HCT116 (cell line): Measurements from ENCODE around the gene RPE65. TPM values are rescaled to one million over a fixed set of nuclear protein-coding genes. Genes with fewer than 3 reads are reported as not detected.

ENCODE experiments used
- ATAC-seq: fragments of 200-7000 bp; cut with Tn5 transposase; 2 replicates; pipeline ENCODE4 v1.9.1; 2020; ENCODE audit warnings: mild to moderate bottlenecking, moderate library complexity
- BruUV-seq: library from RNA; stranded (reverse); fragments of 400-500 nt; replicated peaks from 2 replicates; lab custom pipeline; 2021; lab: Mats Ljungman, UMichigan
- CTCF ChIA-PET: fragments of 300-600 bp; sonication (Branson Sonifier 250); formaldehyde crosslinking; loops from one replicate; lab custom pipeline; 2021; ENCODE audit warnings: antibody characterized with exemption; lab: Charles Lee
- POLR2A ChIA-PET: fragments of 300-600, 350-600 bp; sonication (Branson Sonifier 250); formaldehyde crosslinking; loops from one replicate; lab custom pipeline; 2021; ENCODE audit warnings: antibody characterized with exemption; lab: Charles Lee
- RAD21 ChIA-PET, 2 experiments: fragments of 300-600 bp; sonication (Branson Sonifier 250); formaldehyde crosslinking; loops; one replicate each; lab custom pipeline; 2023; ENCODE audit warnings: low total read pairs in 2 of 2; ENCODE audit not compliant: uncharacterized antibody in 2 of 2, unreplicated experiment in 2 of 2, low non-redundant PET in 1 of 2; lab: Charles Lee
- DNase-seq: peaks from one replicate; pipeline ENCODE4 v3.0.0-alpha.2; 2010; ENCODE audit warnings: low read depth, low spot score
- H2AFZ ChIP-seq: fragments of 200-600 bp; shearing (Covaris generic), sonication (generic); 2 replicates; pipeline ENCODE4 v1.6.1; 2017; ENCODE audit warnings: low read depth, mixed run types, mixed read lengths, antibody characterized with exemption, low read length; ENCODE audit not compliant: poor library complexity, severe bottlenecking
- H3K27ac ChIP-seq: 2 replicates; pipeline ENCODE4 v1.5.1; 2012; ENCODE audit warnings: low read depth, low read length
- H3K27me3 ChIP-seq: fragments of 200-600 bp; sonication (generic); 2 replicates; pipeline ENCODE4 v1.6.1; 2016; ENCODE audit warnings: mixed run types, low read length, mixed read lengths; ENCODE audit not compliant: insufficient read depth
- H3K36me3 ChIP-seq, 2 experiments: fragments of 200-500 bp in 1 of 2; fragments of 200-600 bp in 1 of 2; sonication (Bioruptor generic) in 1 of 2; sonication (generic) in 1 of 2; 2 replicates each; pipeline versions ENCODE4 v1.5.1 to v1.6.1; 2014 to 2016; ENCODE audit warnings: low read length in 2 of 2, inconsistent platforms in 1 of 2, mixed read lengths in 1 of 2, mixed run types in 1 of 2; ENCODE audit not compliant: insufficient read depth in 2 of 2, control insufficient read depth in 1 of 2
- H3K4me1 ChIP-seq, 2 experiments: fragments of 200-600 bp in 1 of 2; sonication (generic) in 1 of 2; 2 replicates each; pipeline versions ENCODE4 v1.5.1 to v1.6.1; 2012 to 2017; ENCODE audit warnings: low read length in 2 of 2, inconsistent platforms in 1 of 2, mild to moderate bottlenecking in 1 of 2, mixed read lengths in 1 of 2, mixed run types in 1 of 2, moderate library complexity in 1 of 2; ENCODE audit not compliant: insufficient read depth in 2 of 2, control insufficient read depth in 1 of 2
- H3K4me2 ChIP-seq: fragments of 200-600 bp; sonication (generic); 2 replicates; pipeline ENCODE4 v1.6.1; 2017; ENCODE audit warnings: mixed run types, low read length, mixed read lengths
- H3K4me3 ChIP-seq, 2 experiments: fragments of 200-600 bp in 1 of 2; sonication (generic) in 1 of 2; replicated peaks in 1 of 2; 2 replicates each; pipeline ENCODE4 v1.5.1; 2011 to 2016; ENCODE audit warnings: low read length in 2 of 2, control low read depth in 1 of 2, low read depth in 1 of 2, mild to moderate bottlenecking in 1 of 2, mixed read lengths in 1 of 2, mixed run types in 1 of 2
- H3K79me2 ChIP-seq: fragments of 200-600 bp; sonication (generic); 2 replicates; pipeline ENCODE4 v1.6.1; 2017; ENCODE audit warnings: mild to moderate bottlenecking, mixed run types, low read length, moderate library complexity, mixed read lengths; ENCODE audit not compliant: insufficient read depth
- H3K9ac ChIP-seq: fragments of 200-600 bp; sonication (generic); 2 replicates; pipeline ENCODE4 v1.6.1; 2016; ENCODE audit warnings: low read length, mixed read lengths
- H3K9me2 ChIP-seq: fragments of 200-600 bp; sonication (generic), shearing (Covaris generic); 2 replicates; pipeline ENCODE4 v1.6.1; 2017; ENCODE audit warnings: mixed run types, mild to moderate bottlenecking, moderate library complexity; ENCODE audit not compliant: insufficient read depth
- H3K9me3 ChIP-seq, 2 experiments: fragments of 200-500 bp in 1 of 2; fragments of 200-600 bp in 1 of 2; sonication (Bioruptor generic) in 1 of 2; sonication (generic) in 1 of 2; 2 replicates each; pipeline ENCODE4 v1.6.1; 2014 to 2017; ENCODE audit warnings: low read length in 2 of 2, mixed read lengths in 2 of 2, inconsistent platforms in 1 of 2, low read depth in 1 of 2, mild to moderate bottlenecking in 1 of 2, mixed run types in 1 of 2, moderate library complexity in 1 of 2; ENCODE audit not compliant: control insufficient read depth in 1 of 2, insufficient read depth in 1 of 2
- H4K20me1 ChIP-seq: fragments of 200-600 bp; sonication (generic), shearing (Covaris generic); 2 replicates; pipeline ENCODE4 v1.6.1; 2017; ENCODE audit warnings: mixed run types, mild to moderate bottlenecking, moderate library complexity; ENCODE audit not compliant: insufficient read depth
- ATF3 ChIP-seq: IDR thresholded peaks from 2 replicates; pipeline ENCODE4 v1.6.1; 2012
- EGR1 ChIP-seq: IDR thresholded peaks from 2 replicates; pipeline ENCODE4 v1.6.1; 2012; ENCODE audit warnings: low read depth
- EZH2 ChIP-seq: fragments of 200-600 bp; sonication (generic); IDR thresholded peaks from 2 replicates; pipeline ENCODE4 v1.6.1; 2017; ENCODE audit warnings: antibody characterized with exemption, mixed run types
- EZH2phosphoT487 ChIP-seq: fragments of 200-600 bp; IDR thresholded peaks from 2 replicates; pipeline ENCODE4 v1.6.1; 2018; ENCODE audit warnings: antibody characterized with exemption, borderline replicate concordance
- MAX ChIP-seq: IDR thresholded peaks from 2 replicates; pipeline ENCODE4 v1.6.1; 2012
- POLR2A ChIP-seq: IDR thresholded peaks from 2 replicates; pipeline ENCODE4 v1.7.0; 2011; ENCODE audit warnings: borderline replicate concordance; ENCODE audit not compliant: insufficient read depth, insufficient read length; ENCODE audit errors: extremely low read depth
- POLR2AphosphoS5 ChIP-seq: IDR thresholded peaks from 2 replicates; pipeline ENCODE4 v1.6.1; 2011; ENCODE audit warnings: mild to moderate bottlenecking, low read depth, low read length, moderate library complexity
- REST ChIP-seq: IDR thresholded peaks from 2 replicates; pipeline ENCODE4 v1.6.1; 2012; ENCODE audit warnings: low read depth
- SIN3A ChIP-seq: IDR thresholded peaks from 2 replicates; pipeline ENCODE4 v1.6.1; 2012; ENCODE audit warnings: low read depth
- SP1 ChIP-seq: IDR thresholded peaks from 2 replicates; pipeline ENCODE4 v1.6.1; 2012; ENCODE audit warnings: low read depth
- SRF ChIP-seq: IDR thresholded peaks from 2 replicates; pipeline ENCODE4 v1.6.1; 2012; ENCODE audit warnings: low read depth
- TCF7L2 ChIP-seq: IDR thresholded peaks from 2 replicates; pipeline ENCODE4 v1.7.0; 2011; ENCODE audit warnings: borderline replicate concordance, inconsistent platforms; ENCODE audit not compliant: insufficient read depth, insufficient read length; ENCODE audit errors: extremely low read depth
- YY1 ChIP-seq: IDR thresholded peaks from 2 replicates; pipeline ENCODE4 v1.6.1; 2011; ENCODE audit warnings: low read length, low read depth, moderate library complexity, mild to moderate bottlenecking; ENCODE audit not compliant: insufficient replicate concordance; ENCODE audit errors: extremely low read depth
- ZNF274 ChIP-seq: fragments of 200-500 bp; sonication (Bioruptor generic); IDR thresholded peaks from 2 replicates; pipeline ENCODE4 v1.6.1; 2014; ENCODE audit warnings: mild to moderate bottlenecking, low read depth, low read length, inconsistent platforms
- intact Hi-C: fragments of 100-400 bp; cut with micrococcal nuclease; formaldehyde crosslinking; loops from 2 replicates; pipeline ENCODE4 v1.10.0; 2022
- total RNA-seq: library from RNA; stranded (reverse); gene quantifications from one replicate; pipeline ENCODE4 v1.2.1, GENCODE V29; 2021; ENCODE audit not compliant: unreplicated experiment

RPE65 gene
- total RNA-seq, 1 experiment from 2014 or later, result not detected

GRCh38 chr1:68479501-68479900 lies 29.7 kb upstream of the RPE65 start:
- Histone ChIP-seq H3K9ac (no peak overlapping the region), H3K36me3 (peaks cover 46 to 55% of the 10 kb centered on the region in 2 experiments), H3K9me3 (no peaks in the 10 kb centered on the region), H3K79me2 (peaks cover 9% of the 10 kb centered on the region), H4K20me1 (no peaks in the 10 kb centered on the region), H3K4me3 (no peak overlapping the region), H3K27me3 (no peaks in the 10 kb centered on the region), H2AFZ (no peak overlapping the region), H3K4me2 (no peak overlapping the region), H3K27ac (no peak overlapping the region), H3K9me2 (no peaks in the 10 kb centered on the region), H3K4me1 (no peaks in the 10 kb centered on the region)
- intact Hi-C loops, result no loop called here
- ATAC-seq, result no peak
- TF ChIP-seq SIN3A (no peak), YY1 (no peak), SP1 (no peak), POLR2AphosphoS5 (no peak), EZH2phosphoT487 (no peak), EGR1 (no peak)
- BruUV-seq, result no TSS peak
- ChIA-PET CTCF (interaction anchor here (1.5 kb wide), 1 partner anchor 9 kb away, joined by 9 read pairs; no protein-coding TSS in a partner anchor), RAD21 (no interaction called here), POLR2A (no interaction called here)
- no peak for DNase-seq

DNA sequence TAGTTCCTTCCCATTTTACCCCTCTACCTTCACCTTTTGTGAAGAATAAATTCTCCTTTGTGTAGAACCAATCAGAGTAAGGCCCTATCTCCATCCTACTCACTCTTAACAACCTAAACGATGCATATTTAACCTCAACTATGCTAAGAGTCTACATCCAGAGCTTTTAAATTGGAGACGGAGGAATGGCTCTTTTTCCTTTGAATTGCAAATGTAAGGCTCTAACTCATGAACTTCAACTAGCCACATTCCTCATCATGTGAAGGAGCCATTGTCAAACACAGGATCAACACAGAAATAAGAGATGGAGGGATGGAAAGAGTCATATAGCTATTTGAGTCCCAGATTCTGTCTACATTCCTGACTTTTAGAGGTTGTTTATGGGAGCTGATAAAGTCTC lies 28.9 kb upstream of the RPE65 start:
- no peaks in the 10 kb centered on the region for H3K4me1 ChIP-seq
- no TSS peak for BruUV-seq
- ATAC-seq (no peak), DNase-seq (no peak)
- no peak overlapping the region for H2AFZ ChIP-seq
- no peak overlapping the region for H3K27ac ChIP-seq
- H3K36me3 ChIP-seq, result peaks cover 41 to 49% of the 10 kb centered on the region in 2 experiments
- H4K20me1 ChIP-seq, result no peaks in the 10 kb centered on the region
- H3K4me2 ChIP-seq, result no peak overlapping the region
- no peaks in the 10 kb centered on the region for H3K9me2 ChIP-seq
- H3K9me3 ChIP-seq, result no peaks in the 10 kb centered on the region
- peaks cover 8% of the 10 kb centered on the region for H3K79me2 ChIP-seq
- ChIA-PET RAD21 (no interaction called here), POLR2A (no interaction called here), CTCF (interaction anchor here (1.5 kb wide), 1 partner anchor 9 kb away, joined by 9 read pairs; no protein-coding TSS in a partner anchor)
- H3K27me3 ChIP-seq, result no peaks in the 10 kb centered on the region
- no peak overlapping the region for H3K9ac ChIP-seq
- intact Hi-C loops, result no loop called here
- no peak overlapping the region for H3K4me3 ChIP-seq
- TF ChIP-seq EZH2phosphoT487 (no peak), TCF7L2 (no peak), SIN3A (no peak), POLR2AphosphoS5 (no peak), REST (no peak), YY1 (no peak), ATF3 (no peak), SRF (no peak), MAX (no peak), EZH2 (no peak), POLR2A (no peak), ZNF274 (no peak)
